Measurements from ENCODE around the gene NSMCE4A. TPM values are rescaled to one million over a fixed set of nuclear protein-coding genes. Genes with fewer than 3 reads are reported as not detected.

The NSMCE4A gene
- polyA plus RNA-seq, 4 donors: 74.5 to 91.2 (median 77.8) TPM

Other genes starting within 250 kb of the NSMCE4A start
- 10 to 100 TPM; 36.3 to 48.4 (median 43.4) TPM for gene ATE1, start 47.2 kb downstream of the NSMCE4A start, polyA plus RNA-seq (ENCODE audit: insufficient read length in 4 of 4)
- gene TACC2, start 13.9 kb upstream of the NSMCE4A start, polyA plus RNA-seq (ENCODE audit: insufficient read length in 4 of 4): 10 to 100 TPM; 40.9 to 55.4 (median 45.8) TPM